ENCODE data around the gene NLRP6. TPM values are rescaled to one million over a fixed set of nuclear protein-coding genes. Genes with fewer than 3 reads are reported as not detected.
"Not testable (repeated sequence)": the region's sequence is repeated elsewhere in the genome, so short reads cannot be mapped to it uniquely, and the experiment has no call there.

NLRP6 gene
- total RNA-seq, 2 experiments from 2014 or later: 3.7 to 3.8 TPM

DNA sequence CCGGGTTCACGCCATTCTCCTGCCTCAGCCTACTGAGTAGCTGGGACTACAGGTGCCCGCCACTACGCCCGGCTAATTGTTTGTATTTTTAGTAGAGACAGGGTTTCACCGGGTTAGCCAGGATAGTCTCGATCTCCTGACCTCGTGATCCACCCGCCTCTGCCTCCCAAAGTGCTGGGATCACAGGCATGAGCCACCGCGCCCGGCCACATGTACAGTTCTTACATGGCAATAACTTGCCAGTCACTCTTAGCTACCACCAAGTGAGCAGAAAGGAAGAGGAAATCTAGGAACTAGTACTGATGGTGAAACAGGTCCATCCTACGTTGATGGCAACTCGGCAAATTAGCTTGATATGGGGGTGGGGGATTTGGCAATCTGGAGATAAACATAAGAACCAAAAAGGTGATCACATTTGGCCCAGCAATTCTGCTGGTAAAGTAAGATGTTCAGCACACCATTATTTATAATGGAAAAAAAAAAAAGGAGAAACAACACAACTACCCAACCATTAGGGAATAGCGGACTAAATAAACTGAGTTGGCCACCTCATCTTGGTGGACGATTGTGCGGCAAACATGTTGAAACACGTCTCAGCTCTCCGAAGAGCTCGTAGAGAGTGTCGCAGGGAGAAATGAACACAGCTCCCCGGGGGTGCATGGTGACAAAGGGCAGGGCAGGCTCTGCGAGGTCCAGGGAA, 5.3 kb downstream of the NLRP6 start:
- peaks cover 23% of the 10 kb centered on the region for H3K36me3 Mint-ChIP-seq

DNA sequence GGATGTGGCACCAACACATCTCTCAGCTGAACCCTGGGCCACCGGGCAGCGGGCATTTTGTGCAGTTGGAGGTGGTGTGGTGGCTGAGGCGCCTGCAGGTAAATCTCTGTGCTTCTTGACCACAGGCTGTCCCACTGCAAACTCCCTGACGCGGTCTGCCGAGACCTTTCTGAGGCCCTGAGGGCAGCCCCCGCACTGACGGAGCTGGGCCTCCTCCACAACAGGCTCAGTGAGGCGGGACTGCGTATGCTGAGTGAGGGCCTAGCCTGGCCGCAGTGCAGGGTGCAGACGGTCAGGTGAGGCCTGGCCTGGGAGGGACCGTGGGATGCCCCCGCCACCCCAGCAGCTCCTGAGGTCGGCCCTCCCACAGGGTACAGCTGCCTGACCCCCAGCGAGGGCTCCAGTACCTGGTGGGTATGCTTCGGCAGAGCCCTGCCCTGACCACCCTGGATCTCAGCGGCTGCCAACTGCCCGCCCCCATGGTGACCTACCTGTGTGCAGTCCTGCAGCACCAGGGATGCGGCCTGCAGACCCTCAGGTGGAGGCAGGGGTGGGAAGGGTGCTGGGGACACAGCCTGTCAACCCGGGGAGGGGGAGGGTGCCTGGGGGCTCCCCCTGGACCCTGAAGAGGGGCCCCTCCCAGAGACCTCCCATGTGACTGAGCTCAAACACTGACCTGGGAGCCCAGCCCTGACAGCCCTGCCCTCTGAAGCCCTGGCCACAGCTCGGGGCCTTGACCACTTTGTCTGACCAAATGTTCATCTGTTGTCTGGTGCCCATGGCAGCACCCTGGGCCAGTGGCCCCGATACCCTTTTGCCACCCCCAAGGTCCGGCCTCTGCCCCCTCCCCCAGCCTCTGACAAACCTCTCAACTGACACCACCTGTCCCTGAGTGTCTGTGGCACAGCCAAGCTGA, 6.2 kb downstream of the NLRP6 start:
- H3K4me1 Mint-ChIP-seq: peaks cover 56% of the 10 kb centered on the region
- peaks cover 21% of the 10 kb centered on the region for H3K36me3 Mint-ChIP-seq
- peak overlapping the region; percentile 74 for H3K4me3 Mint-ChIP-seq
- H3K27me3 Mint-ChIP-seq: peaks cover 30% of the 10 kb centered on the region
- H3K27ac Mint-ChIP-seq: peak overlapping the region; percentile 91
- peak; percentile 25 for DNase-seq
- H3K9me3 Mint-ChIP-seq: no peaks in the 10 kb centered on the region

More for the DNA sequence above, 5.3 kb downstream of the NLRP6 start:
- peak; percentile 20 for DNase-seq
- Mint-ChIP-seq H3K9me3 (no peaks in the 10 kb centered on the region), H3K27me3 (peaks cover 32% of the 10 kb centered on the region), H3K4me3 (peak overlapping the region; percentile 74), H3K4me1 (peaks cover 59% of the 10 kb centered on the region), H3K27ac (peak overlapping the region; percentile 91)

DNA sequence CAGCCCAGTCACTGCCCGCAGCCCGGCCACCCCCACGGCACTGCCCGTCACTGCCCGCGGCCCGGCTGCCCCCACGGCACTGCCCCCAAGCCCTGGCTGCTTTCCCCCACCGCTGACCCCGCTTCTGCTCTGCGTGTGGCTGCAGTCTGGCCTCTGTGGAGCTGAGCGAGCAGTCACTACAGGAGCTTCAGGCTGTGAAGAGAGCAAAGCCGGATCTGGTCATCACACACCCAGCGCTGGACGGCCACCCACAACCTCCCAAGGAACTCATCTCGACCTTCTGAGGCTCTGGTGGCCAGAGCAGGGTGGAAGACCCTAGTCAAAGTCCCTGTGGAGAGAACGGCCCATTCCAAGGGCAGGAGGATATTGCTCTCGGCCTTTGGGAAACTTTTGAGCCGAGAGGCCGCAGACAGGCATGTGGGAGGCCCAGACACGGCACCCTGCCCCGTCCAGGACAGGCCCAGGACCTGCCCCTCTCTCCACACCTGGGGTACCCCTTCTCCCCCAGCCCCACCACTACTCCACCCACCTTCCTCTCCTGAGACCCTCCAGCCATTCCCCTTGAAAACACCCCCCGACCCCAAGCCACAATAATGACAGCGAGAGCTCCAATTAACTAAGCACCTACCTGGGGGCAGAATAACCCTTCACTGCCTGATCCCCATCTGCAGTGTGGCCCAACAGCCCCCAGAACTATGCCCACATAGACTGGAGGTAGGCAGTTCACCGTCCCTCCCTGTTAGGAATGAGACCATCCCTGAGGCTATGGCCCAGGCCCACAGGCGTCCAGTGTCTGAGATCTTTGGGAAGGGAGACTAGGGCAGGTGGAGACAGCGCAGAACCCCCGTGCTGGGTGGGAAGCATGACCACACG, 7.0 kb downstream of the NLRP6 start:
- H3K36me3 Mint-ChIP-seq: peaks cover 30% of the 10 kb centered on the region
- peak overlapping the region; percentile 98 for H3K27ac Mint-ChIP-seq
- H3K27me3 Mint-ChIP-seq: peaks cover 30% of the 10 kb centered on the region
- peak overlapping the region; percentile 4 for H3K4me3 Mint-ChIP-seq
- H3K4me1 Mint-ChIP-seq: peaks cover 59% of the 10 kb centered on the region
- no peak for DNase-seq
- H3K9me3 Mint-ChIP-seq: no peaks in the 10 kb centered on the region

DNA sequence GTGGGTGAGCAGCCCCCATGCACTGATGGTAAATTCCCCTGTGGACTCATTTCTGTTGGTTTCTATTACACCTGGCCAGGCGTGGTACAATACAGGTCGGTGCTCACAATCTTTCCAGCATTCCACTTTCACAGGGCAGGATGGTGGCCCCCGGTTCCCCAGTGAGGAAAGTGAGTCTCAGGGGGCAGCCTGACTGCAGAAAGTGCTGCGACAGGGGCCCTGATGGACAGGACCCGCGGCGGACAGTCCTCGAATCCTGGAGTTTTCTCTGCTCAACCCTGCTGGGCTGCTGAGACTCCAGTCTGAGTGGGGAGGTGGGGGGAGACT, 7.7 kb downstream of the NLRP6 start:
- H3K4me1 Mint-ChIP-seq: peaks cover 58% of the 10 kb centered on the region
- peaks cover 27% of the 10 kb centered on the region for H3K27me3 Mint-ChIP-seq
- H3K27ac Mint-ChIP-seq: peak overlapping the region; percentile 98
- no peak overlapping the region for H3K4me3 Mint-ChIP-seq
- no peak for DNase-seq
- H3K36me3 Mint-ChIP-seq: peaks cover 34% of the 10 kb centered on the region
- no peaks in the 10 kb centered on the region for H3K9me3 Mint-ChIP-seq

DNA sequence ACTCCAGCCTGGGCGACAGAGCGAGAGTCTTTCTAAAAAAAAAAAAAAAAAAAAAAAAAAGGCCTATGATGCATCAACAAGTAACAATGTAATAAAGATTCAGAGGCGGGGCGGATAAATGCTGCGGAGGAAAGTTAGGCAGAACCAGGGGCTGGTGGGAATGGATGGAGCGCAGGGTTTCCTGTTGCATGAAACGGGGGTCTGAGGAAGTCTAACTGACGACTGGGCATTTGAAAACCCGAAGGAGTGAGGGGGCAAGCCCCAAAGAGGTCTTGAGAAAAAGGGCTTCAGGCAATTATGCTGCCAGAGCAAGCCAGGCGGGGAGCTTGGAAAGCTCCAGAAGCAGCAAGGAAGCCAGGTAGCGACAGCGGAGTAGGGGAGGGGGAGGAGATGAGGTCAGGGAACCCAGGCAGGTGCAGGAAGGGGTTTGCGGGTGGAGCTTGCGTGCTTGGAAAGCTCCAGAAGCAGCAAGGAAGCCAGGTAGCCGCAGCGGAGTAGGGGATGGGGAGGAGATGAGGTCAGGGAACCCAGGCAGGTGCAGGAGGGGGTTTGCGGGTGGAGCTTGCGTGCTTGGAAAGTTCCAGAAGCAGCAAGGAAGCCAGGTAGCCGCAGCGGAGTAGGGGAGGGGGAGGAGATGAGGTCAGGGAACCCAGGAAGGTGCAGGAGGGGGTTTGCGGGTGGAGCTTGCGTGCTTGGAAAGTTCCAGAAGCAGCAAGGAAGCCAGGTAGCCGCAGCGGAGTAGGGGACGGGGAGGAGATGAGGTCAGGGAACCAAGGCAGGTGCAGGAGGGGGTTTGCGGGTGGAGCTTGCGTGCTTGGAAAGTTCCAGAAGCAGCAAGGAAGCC, 9.0 kb downstream of the NLRP6 start:
- Mint-ChIP-seq H3K4me3 (peak overlapping the region; percentile 98), H3K27me3 (peaks cover 17% of the 10 kb centered on the region), H3K4me1 (peaks cover 58% of the 10 kb centered on the region), H3K27ac (peak overlapping the region; percentile 98), H3K36me3 (peaks cover 38% of the 10 kb centered on the region)
- DNase-seq: peak; percentile 47
- H3K9me3 Mint-ChIP-seq: not testable (repeated sequence)

DNA sequence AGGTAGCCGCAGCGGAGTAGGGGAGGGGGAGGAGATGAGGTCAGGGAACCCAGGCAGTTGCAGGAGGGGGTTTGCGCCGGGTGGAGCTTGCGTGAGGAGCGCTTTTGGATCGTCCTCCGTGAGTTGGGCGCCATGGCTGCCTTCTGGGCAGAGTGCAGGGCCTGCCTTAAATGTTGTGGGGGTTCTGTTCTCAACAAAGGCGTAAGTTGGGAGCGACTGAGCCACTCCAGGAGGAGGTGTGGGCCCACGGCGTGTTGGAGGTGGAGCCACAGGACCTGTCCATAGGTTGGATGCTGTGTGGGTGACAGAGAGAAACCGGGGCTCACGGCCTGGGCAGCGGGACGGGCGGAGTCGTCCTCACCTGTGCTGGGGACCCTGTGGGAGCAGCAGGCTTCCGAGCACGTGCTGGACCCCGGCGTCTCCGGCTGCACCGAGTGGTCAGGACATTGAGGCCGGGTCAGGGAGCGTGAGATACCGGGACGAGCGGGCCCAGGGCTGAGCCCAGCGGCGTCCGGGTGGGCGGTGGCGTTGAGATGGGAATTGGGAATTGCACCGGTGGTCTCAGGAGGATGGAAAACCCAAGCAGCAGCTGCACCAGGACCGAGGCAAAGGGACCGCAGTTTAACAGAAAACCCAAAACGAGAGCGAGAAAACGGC, 9.7 kb downstream of the NLRP6 start:
- DNase-seq: peak; percentile 67
- Mint-ChIP-seq H3K4me3 (peak overlapping the region; percentile 98), H3K4me1 (peaks cover 53% of the 10 kb centered on the region), H3K27me3 (peaks cover 12% of the 10 kb centered on the region), H3K36me3 (peaks cover 31% of the 10 kb centered on the region), H3K9me3 (no peaks in the 10 kb centered on the region), H3K27ac (peak overlapping the region; percentile 98)

DNA sequence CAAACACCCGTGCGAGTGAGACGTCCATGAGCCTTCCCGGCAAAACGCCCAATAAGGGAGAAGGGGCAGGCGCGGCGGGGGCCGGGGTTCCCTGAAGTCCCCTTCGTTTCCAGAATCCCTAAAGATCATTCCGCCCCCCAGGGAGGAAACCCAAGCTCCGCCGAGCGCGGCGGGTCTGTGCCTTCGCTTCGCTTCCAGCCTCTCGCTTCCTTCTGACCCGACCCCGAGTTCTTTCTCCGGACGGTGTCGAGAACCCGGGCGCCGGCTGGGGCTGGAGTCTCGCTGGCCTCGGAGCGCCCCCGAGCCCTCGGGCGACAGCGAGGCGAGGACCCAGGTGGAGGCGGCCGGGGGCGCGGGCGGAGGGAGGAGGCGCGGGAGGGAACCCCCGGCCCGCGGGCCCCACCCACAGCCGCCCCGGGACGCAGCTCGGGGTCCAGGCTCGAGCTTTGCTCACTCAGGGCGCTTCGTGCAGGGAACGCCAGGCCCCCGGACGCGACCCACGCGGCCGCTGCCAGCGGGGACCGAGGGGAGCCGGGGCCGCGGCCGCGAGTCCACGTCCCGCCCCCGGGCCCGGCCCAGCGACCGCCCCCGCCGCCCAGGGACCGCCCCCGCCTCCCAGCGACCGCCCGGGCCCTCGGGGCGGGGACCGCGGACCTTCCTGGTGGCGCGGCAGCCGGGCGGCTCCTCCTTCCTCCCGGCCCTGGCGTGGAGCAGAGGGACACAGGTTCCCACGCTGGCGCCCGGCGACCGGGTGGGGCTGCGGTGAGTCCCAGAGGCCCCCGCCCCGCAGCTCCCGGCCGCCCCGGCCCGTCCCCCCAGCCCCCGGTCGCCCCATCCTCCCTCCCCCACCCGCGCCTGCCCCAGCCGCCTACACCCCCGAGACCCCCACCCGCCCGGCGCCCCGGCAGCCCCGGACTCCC, 10.5 kb downstream of the NLRP6 start, which contains the start of gene PGGHG:
PGGHG (plus strand) TSS at position 649 of the 920 bp plus-strand sequence. CDS start 691 bp downstream, outside the sequence.
- Mint-ChIP-seq H3K27me3 (peaks cover 12% of the 10 kb centered on the region), H3K4me3 (peak within 1 kb of the TSS; percentile 98), H3K27ac (peak within 1 kb of the TSS; percentile 98), H3K36me3 (peaks cover 33% of the 10 kb centered on the region), H3K4me1 (peaks cover 51% of the 10 kb centered on the region), H3K9me3 (no peaks in the 10 kb centered on the region)
- peak; percentile 72 for DNase-seq

DNA sequence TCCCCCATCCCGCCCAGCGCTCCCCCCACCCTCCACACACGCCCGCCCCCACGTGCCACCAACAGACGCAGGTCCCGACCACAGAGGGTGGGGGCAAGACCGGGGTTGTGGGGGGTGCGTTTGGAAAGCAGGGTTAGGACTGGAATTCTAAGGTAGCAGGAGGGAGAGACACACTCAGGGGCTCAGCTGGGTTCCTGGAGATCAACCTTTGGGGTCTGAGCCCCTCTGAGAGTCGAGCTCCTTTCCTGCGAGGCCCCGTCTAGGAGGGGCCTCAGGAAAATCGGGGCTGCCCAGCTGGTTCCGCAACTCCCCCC, 11.1 kb downstream of the NLRP6 start:
- H3K27me3 Mint-ChIP-seq: peaks cover 12% of the 10 kb centered on the region
- H3K4me1 Mint-ChIP-seq: peaks cover 49% of the 10 kb centered on the region
- H3K9me3 Mint-ChIP-seq: no peaks in the 10 kb centered on the region
- peaks cover 33% of the 10 kb centered on the region for H3K36me3 Mint-ChIP-seq
- DNase-seq: peak; percentile 32
- H3K4me3 Mint-ChIP-seq: peak overlapping the region; percentile 85
- peak overlapping the region; percentile 91 for H3K27ac Mint-ChIP-seq

DNA sequence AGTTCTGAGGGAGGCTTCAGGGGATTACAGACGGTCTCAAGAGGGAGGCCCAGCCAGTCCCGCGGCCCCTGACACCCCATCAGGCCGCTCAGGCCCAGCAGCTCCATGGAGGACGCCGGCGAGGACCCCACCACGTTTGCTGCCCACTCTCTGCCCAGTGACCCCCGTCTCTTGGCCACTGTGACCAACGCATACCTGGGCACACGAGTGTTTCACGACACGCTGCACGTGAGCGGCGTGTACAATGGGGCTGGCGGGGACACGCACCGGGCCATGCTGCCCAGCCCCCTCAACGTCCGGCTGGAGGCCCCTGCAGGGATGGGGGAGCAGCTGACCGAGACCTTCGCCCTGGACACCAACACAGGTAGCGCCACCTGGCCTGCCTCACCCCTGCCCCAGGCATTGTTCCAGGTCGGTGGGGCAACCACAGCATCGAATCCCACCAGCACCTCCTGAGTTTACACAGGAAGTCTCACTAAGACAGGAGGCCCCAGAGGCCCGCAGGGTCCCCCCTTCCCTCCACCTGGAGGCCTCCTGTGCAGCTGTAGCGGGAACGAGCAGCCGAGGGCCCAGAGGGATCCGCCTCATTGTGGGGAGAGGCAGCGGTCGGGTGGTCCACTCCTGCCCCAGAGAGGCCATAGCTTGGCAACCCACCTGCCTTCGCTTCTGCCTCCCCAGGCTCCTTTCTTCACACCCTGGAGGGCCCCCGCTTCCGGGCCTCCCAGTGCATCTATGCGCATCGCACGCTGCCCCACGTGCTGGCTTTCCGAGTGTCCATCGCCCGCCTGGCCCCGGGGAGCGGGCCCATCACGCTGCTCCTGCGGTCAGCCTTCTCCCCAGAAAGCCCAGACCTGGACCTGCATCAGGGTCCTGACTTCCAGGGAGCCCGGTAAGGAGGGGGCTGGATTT, 11.8 kb downstream of the NLRP6 start:
- peak; percentile 44 for DNase-seq
- Mint-ChIP-seq H3K27ac (peak overlapping the region; percentile 91), H3K4me3 (peak overlapping the region; percentile 85), H3K4me1 (peaks cover 47% of the 10 kb centered on the region), H3K9me3 (no peaks in the 10 kb centered on the region), H3K36me3 (peaks cover 34% of the 10 kb centered on the region), H3K27me3 (peaks cover 12% of the 10 kb centered on the region)

DNA sequence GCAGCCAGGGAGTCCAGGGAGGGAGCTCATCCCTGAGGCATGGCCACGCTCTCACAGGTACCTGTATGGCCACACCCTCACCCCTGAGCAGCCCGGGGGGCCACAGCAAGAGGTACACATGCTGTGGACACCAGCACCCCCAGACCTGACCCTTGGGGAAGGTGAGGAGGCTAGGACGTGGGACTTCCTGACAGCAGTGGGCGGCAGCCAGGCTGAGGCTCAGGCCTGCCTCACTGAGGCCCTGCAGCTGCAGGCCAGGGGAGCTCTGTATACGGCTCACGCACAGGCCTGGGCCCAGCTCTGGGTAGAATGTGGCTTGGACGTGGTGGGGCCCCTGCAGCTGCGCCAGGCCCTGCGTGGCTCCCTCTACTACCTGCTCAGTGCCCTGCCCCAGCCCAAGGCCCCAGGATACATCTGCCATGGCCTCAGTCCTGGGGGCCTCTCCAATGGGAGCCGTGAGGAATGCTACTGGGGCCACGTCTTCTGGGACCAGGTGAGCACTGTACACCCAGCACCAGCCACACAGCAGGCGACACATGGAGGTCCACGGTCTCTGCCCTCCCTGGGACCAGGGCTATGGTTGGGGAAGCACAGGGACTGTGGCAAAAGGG, 12.5 kb downstream of the NLRP6 start:
- H3K27me3 Mint-ChIP-seq: peaks cover 12% of the 10 kb centered on the region
- peaks cover 34% of the 10 kb centered on the region for H3K36me3 Mint-ChIP-seq
- peak overlapping the region; percentile 91 for H3K27ac Mint-ChIP-seq
- peak; percentile 22 for DNase-seq
- H3K4me3 Mint-ChIP-seq: peak overlapping the region; percentile 85
- H3K9me3 Mint-ChIP-seq: no peaks in the 10 kb centered on the region
- peaks cover 40% of the 10 kb centered on the region for H3K4me1 Mint-ChIP-seq

DNA sequence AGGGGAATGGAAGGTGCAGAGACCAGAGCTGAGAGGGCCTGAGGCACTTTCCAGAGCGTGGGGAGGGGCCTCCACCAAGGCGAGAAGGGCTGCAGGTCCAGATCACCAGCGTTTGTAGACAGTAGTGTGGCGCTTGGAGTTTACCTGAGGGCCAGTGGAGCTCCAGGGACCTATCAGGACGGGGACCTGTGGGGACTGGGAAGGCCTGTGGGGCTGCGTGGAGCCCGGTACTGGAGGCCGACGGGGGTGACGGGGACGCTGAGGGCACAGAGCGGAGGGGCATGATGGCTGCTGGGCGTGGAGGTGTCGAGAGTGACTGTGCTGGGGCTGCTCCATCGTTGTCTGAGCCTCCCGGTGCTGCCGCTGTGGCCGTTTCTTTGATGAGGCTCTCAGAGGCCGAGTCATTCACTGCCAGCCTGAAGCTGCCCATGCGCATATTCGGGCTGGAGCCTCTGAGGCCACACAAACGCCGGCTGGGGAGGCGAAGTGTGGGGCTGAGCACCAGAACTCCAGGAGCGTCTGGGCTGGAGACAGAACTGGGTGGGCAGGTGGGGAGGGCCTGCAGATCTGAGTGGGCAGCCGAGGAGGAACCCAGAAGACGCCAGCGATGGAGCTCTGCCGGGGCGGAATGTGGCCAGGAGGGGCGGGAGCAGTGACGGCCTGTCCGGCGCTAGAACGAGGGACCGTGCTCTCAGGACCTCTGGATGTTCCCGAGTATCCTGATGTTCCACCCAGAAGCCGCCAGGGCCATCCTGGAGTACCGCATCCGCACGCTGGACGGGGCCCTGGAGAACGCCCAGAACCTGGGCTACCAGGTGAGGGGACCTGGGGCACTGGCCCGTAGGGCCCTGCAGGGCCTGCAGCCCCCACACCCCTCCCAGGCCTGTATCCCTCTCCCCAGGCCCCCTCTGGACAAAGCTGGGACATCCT, 13.3 kb downstream of the NLRP6 start:
- H3K27me3 Mint-ChIP-seq: peaks cover 12% of the 10 kb centered on the region
- peak overlapping the region; percentile 85 for H3K4me3 Mint-ChIP-seq
- peaks cover 34% of the 10 kb centered on the region for H3K36me3 Mint-ChIP-seq
- DNase-seq: peak; percentile 6
- no peaks in the 10 kb centered on the region for H3K9me3 Mint-ChIP-seq
- H3K4me1 Mint-ChIP-seq: peaks cover 32% of the 10 kb centered on the region
- peak overlapping the region; percentile 91 for H3K27ac Mint-ChIP-seq

Measured in activated naive CD8-positive, alpha-beta T cell treated with anti-CD3 and anti-CD28 coated beads for 36 hours (primary cell).